ENCODE results near the gene IL24.

DNA sequence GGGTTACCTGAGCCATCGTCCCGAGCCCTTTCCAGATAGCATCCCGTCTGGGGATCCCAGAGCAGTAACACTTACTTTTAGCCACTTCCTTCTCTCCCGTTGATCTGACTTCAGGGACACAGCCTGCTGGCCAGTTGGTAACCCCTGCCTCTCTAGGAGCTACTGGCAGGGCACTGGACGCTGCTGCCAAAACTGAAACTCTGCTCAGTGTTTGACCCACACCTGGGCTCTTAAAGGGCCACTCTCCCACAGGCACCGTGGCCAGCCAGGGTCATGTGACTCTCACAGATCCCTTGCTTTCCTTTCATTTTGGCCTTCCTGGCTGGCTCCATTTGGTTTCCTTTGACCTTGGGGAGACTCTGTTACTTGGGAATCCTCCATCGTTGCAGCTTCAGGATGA lies 49.0 kb downstream of the IL24 start, which contains the start of gene PIGR:
- TF ChIP-seq, protein P1, sequence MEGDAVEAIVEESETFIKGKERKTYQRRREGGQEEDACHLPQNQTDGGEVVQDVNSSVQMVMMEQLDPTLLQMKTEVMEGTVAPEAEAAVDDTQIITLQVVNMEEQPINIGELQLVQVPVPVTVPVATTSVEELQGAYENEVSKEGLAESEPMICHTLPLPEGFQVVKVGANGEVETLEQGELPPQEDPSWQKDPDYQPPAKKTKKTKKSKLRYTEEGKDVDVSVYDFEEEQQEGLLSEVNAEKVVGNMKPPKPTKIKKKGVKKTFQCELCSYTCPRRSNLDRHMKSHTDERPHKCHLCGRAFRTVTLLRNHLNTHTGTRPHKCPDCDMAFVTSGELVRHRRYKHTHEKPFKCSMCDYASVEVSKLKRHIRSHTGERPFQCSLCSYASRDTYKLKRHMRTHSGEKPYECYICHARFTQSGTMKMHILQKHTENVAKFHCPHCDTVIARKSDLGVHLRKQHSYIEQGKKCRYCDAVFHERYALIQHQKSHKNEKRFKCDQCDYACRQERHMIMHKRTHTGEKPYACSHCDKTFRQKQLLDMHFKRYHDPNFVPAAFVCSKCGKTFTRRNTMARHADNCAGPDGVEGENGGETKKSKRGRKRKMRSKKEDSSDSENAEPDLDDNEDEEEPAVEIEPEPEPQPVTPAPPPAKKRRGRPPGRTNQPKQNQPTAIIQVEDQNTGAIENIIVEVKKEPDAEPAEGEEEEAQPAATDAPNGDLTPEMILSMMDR (conservative IDR thresholded peaks at IDR 0.05): no peak
- no peak for TF ChIP-seq ZFX (IDR thresholded peaks at IDR 0.05)
